GM19467 (cell line): Measurements from ENCODE around the gene LIG1.
"Not testable (repeated sequence)": the region's sequence is repeated elsewhere in the genome, so short reads cannot be mapped to it uniquely, and the experiment has no call there.

Experiments used
- ATAC-seq: cut with Tn5 transposase; IDR thresholded peaks from one replicate; pipeline ENCODE4 v1.9.1; 2021; ENCODE audit warnings: mild to moderate bottlenecking, moderate library complexity; ENCODE audit not compliant: unreplicated experiment

Gene LIG1

DNA sequence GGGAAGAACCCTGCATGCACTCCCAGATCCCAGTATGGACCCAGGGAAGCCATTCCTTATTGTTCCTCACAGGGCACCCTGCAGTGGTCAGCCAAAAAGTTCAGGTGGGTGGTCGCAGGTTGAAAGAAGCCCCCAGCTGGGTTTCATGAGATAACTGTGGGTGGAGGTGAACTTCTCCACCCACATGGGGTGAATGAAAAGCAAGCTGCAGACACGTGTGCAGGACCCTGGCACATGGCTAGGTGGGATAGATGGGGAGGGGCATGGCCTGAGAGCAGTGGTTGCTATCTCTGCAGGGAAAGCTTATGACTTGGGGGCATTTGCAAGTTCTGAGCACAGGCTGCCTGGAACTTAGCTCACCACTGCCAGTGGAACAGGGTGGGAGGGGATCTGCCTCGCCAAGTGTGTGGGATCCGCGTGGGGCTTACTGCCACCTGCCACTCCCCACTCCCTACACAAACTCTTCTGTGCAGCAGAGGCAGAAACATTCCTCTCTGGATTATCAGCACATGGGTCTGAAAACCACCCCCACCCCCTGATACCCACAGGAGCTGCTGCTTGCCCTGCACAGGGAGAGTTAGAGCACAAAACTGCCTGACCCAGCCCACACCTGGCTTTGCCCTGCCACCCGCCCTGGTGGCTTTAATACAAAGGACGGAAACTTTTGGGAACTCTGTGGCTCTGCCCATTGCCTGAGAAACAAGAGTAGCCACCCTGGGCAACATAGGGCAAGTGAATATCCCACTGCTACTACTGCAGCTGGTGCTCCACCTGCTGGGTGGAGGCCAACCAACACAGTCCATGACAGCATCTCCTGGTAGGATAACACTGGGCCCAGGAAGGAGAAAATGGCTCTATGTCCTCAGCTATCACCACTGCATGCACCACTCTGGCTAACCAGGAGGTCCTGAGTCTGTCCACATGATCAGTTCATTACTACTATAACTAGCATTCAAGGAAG lies 84.0 kb downstream of the LIG1 start:
- ATAC-seq: no peak

DNA sequence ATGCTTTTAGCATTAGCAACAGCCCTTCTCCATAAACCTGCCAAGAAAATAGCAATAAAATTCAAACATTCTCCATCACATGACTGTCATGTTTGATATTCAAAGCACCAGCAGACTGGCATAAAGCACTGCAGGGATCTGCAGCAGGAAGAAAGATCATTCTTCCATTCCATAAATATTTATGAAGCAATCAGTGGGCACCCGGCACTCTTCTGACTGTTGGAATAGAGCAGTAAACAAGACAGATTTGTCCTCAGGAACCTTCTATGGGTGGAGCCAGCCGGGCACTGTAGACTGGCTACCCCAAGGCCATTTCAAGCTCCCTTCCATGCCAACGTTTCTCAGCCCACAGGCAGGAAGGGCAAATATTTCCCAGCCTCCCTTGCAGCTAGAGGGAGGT lies 85.1 kb downstream of the LIG1 start:
- no peak for ATAC-seq

DNA sequence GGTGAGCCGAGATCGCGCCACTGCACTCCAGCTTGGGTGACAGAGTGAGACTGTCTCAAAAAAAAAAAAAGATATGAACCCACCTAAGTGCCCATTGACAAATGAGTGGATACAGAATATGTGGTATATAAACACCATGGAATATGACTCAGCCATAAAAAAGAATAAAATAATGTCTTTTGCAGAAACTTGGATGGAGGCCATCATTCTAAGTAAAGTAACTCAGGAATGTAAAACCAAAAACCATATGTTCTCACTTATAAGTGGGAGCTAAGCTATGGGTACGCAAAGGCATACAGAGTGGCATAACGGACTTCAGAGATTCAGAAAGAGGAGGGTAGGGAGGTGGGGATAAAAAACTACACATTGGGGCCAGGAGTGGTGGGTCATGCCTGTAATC lies 89.0 kb downstream of the LIG1 start:
- ATAC-seq: no peak

DNA sequence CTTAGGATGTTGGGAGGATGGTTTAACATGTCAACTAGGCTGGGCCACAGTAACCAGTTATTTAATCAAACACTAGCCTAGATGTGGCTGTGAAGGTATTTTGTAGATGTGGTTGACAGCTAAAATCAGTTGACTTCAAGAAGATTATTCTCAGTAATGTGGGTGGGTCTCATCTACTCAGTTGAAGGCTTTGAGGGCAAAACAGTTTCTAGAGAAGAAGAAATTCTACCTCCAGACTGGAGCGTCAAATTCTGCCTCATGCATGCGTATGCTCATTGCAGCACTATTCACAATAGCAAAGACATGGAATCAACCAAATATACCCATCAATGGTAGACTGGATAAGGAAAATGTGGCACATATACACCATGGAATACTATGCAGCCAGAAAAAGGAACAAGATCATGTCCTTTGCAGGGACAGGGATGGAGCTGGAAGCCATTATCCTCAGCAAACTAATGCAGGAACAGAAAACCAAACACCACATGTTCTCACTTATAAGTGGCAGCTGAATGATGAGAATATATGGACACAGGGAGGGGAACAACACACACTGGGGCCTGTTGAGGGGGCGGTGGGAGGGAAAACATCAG lies 99.9 kb downstream of the LIG1 start:
- ATAC-seq: not testable (repeated sequence)

DNA sequence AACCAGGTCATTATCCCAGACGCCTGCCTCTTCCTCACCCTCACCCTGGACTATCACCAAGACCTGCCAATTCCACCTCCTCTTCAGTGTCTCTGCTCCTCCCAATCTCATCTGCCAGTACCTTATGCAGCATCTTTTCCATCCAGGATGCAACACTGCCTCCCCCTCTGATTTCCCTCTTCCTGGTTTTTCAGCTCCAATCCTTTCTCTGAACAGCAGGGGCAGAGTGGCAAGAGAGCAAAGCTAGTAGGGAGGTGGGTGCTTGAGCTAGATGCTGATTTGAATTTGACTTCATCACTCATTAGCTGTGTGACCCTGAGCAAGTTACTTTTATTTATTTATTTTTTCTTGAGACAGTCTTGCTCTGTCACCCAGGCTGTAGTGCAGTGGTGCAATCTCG lies 100.7 kb downstream of the LIG1 start:
- ATAC-seq: no peak
